Left forelimb (tissue), 1 donor: Measurements from ENCODE around the gene TEAD1.
A peak's percentile ranks its signal among the peaks of the same experiment; 100 is the strongest.

Experiments
- DNase-seq: peaks from one replicate; pipeline ENCODE4 v3.0.0-alpha.2; 2018; ENCODE audit warnings: low spot score

The TEAD1 gene

DNA sequence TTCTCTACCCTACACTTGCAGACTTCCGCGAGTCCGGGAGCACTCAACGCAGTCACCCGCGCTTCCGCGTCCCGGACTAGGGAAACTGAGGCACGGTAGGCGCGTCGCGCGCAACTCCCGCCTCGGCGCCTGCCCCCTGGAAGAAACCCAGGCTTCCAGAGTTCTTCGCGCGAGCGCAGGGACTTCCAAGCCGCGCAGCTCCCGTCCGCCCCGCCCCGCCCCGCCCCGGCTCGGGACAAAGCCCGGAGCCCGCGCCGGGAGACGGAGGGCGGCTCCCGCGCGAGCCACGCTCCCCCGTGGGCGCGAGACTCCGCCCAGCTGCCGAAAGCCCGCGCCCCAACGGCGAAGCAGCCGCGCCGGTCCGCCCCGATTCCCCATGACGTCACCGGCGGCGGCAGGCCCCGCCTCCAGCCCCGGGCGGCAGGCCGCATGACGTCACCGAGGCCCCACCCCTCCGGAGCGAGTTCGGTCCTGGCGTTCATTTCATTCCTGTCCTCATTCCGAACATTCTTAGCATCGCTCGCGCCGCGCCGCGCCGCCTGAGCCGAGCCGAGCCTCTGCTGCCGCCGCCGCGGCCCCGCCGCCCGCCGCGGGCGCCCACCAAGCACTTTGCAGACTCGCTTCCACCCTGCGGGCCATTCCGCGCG is at the start of gene TEAD1:
Gene TEAD1, plus strand, starts transcription at position 498 of the 647 bp plus-strand sequence.
- peak; percentile 99 for DNase-seq

DNA sequence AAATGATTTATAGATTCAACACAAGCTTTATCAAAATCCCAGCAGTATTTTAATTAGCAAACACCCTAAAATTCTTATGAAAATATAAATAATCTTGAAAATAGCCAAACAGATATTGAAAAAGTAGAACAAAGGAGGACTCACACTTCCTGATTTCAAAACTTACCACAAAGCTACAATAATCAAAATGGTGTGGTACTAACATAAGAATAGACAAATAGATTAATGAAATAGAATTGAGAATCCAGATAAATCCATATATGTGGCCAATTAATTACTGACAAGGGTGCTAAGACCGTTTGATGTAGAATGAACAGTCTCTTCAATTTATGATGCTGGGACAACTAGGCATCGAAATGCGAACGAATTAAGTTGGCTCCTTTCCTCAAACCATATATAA is 49.6 kb upstream of the TEAD1 start:
- no peak for DNase-seq

DNA sequence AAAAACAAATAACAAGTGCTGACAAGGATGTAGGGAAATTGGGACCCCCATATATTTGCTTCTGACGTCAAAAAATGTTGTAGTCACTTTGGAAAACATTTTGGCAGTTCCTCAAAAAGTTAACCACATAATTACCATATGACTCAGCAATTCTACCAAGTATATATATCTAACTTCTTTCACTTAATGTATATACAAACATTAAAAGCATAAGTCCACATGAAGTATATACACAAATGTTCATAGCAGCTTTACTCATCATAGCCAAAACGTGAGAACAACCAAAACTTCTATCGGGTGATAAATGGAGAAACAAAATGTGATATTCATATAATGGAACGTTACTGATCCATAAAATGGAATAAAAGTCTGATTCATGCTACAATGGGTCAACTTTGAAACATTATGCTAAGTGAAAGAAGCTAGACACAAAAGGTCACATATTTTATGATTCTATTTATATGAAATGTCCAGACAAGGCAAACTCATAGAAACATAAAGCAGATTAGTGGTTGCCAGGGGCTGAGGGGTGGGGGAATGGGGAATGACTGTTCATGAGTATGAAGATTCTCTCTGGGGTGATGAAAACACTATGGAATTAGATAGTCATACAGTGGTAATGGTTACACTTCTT is 48.7 kb upstream of the TEAD1 start:
- no peak for DNase-seq

DNA sequence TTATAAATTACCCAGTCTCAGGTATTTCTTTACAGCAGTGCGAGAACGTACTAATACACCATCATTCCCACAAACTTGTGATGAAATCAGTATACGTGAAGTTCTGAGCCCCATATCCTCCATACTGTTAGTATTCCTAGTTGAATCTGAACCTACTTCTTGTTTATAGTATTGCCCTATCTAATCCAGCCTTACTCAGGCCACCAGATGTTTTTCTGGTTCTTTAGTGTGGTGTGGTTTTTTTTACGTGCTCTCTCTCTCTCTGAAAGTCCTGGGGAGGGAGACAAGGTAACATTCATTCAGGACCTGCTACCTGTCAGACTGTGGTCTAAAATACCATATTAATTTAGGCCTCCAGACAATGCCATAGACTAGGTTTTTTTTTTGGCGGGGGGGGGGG is 47.6 kb upstream of the TEAD1 start:
- no peak for DNase-seq

DNA sequence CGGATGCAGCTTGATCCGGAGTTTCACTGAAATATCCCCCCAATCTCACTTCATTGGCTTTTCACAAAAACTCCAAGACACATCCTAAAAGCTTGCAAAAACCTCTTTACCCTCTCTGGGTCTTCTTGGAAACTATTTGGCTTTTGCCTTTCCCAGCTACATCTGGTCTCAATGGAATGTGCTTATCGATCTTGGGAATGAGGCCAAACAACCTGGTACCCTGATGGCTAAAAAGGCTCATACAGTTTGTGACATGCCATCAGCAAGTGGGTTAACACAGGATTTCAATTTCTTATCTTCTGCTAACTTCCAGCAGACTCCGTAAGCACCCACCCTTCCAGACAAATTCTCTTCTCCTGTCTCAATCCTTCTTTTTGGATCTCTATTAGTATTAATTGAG is 45.9 kb upstream of the TEAD1 start:
- DNase-seq, result no peak

DNA sequence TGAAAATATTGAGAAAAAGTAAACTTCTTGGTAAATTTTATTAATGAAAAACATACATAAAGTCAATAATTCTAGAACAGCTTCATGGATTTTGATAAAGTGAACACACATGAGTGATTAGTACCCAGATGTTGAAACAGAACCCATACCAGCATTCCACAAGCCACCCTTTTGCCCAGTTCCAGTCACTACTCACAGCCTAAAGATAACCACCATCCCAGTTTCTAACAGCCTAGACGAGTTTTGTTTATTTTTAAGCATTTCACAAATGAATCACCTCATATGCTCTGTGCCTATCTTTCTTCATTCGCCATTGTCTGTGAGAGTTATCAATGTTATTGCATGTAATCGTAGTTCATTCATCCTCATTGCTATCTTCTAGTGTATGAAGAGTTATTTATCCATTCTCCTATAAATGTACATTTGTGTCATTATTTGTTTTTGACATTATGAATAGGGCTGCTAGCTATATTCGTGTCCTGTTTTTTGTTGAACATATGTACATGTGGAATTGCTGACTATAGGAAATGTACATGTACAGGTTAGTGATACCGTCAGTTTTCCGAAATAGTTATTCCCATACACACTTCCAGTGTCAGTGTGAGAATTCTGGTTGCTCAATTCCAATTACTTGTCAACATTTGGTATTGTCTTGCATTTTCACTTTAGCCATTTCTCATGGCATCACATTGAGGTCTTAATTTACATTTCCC is 44.5 kb upstream of the TEAD1 start:
- DNase-seq, result no peak

DNA sequence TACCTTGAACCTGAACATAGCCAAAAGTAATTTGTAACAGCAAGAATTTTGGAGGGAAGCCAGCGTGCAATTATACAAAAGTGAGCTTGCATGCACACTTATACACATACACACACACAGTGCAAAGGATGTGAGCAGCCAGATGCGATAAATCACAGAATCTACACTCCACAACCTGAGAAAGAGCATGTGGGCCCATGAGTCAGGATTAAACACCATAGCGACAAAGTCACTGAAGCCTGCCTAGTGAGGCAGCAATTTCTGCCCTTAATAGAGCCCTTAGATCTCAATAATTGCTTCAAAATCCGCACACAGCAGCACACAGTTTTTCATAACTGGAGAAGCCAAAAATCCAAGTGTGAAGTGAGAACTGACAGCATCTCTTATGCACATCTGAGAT is 42.6 kb upstream of the TEAD1 start:
- no peak for DNase-seq

DNA sequence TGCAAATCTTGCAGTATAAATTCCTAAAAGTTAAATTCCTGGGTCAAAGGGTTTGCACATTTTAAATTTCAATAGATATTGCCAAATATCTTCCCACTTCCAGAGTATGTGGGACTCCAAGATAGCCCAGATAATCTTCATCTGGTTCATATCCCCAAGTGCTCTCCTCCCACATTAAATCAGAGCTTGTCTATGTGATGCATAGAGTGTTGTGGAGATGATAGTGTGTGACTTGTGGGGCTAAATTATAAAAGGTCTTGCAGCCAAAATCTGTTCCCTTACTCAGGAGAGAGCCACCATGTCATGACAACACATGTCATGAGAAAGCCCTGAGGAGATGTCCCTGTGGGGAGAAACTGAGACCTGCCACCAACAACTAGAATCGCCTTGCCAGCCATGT is 39.9 kb upstream of the TEAD1 start:
- DNase-seq, result no peak

DNA sequence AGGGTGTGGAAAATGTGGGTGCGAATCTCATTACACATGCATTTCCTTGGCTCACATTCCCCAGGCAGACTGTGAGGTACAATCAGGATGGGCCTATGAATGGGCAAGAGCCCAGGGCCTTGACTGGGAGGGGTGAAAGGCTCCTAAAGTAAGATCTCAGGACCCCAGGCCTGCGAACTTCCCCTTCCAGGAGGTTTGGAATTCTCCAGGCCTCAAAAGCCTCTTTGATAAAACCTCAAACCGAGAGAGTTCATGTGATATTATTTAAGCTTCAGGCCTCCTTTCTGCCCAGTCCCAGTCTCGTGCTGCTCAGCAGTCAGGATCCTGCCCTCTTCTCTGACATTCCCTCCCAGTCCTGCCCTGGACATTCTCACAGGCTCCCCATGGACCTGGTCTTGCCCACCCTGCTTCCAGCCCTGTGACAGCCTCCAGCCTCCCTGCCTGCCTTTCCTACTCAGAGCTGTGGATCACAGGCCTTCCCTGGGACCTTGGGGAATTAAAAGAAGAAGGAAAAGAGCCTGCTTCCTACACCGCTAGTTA is 37.3 kb upstream of the TEAD1 start:
- no peak for DNase-seq

DNA sequence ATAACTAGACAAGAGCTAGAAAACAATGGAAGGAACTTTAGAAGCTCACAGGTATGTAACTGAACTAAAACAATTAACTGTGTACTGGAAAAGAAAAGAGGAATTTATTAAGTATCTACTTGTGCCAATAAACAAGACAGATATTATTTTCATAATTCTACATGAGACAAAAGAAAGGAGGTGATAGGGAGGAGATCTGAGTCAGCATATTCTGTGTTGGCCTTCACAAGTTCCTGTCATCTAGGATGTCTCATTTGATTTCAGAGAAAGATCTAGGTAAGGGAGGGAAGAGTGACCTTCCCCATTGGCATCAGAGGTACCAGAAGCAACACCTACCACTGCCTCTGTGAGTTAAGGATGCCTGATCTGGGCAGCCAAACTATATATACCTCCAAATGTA is 34.8 kb upstream of the TEAD1 start:
- DNase-seq, result no peak

DNA sequence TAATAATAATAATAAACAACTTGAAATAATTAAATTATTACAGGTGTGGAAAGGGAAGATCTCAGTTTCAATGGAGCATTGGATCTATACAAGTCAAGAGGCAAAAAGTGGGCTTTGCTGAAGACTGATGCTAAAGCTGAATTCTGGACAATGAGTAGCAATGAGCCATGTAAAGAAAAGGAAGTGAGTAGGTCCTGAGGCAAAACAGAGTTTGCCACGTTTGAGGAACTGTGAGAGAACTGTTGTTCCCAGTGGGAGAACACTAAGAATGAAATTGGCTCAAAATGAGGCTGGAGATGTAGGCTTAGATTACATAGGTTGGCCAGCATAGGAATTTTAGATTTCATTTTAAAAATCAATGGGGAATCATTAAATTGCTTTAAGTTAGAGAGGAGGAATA is 33.9 kb upstream of the TEAD1 start:
- no peak for DNase-seq

DNA sequence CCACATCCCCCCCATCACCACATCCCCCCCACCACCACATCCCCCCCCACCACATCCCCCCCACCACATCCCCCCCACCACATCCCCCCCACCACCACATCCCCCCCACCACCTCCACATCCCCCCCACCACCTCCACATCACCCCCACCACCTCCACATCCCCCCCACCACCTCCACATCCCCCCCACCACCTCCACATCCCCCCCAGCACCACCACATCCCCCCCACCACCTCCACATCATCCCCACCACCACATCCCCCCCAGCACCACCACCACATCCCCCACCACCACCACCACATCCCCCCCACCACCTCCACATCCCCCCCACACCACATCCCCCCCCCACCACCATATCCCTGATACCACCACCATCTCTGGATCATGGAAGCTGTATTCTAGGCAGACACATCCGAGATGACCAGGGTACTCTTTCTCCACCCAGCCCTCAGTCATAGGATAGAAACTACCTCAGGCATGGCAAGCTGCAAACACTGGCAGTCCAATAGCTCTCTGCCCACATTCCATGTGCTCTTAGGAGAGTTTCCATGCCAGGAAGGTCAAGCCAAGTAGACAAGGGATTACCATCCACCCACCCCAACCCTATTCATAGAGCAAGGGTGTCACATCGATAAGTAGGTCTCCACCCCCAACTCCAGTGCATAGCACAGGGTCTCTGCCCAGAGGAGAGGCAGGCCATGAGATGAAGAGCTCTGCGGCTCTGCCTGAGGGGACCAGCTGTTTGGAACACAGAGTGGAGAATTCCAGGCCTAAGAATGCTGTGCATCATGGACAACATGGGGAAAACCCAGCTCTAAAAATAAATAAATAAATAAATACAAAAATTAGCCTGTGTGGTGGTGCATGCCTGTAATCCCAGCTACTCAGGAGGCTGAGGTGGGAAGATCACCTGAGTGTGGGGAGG is 33.0 kb upstream of the TEAD1 start:
- DNase-seq, result no peak

DNA sequence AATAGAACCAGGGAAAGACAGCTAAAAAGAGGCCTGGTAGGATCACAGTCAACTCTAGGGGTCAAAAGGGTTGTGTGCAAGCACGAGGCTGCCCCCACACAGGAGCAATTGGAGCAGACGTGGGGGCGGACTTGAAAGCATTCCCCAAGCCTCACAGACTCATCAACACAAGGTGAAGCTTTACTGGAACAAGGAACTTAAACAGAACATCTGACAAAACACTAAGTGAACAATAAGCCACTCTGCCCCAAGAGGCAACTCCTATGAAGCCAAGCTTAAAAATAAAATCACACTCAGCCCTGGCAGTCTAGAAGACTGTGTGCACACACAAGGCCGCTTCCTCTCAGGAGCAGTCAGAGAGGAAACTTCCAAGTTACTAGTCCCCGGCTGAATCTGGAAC is 32.2 kb upstream of the TEAD1 start:
- no peak for DNase-seq

DNA sequence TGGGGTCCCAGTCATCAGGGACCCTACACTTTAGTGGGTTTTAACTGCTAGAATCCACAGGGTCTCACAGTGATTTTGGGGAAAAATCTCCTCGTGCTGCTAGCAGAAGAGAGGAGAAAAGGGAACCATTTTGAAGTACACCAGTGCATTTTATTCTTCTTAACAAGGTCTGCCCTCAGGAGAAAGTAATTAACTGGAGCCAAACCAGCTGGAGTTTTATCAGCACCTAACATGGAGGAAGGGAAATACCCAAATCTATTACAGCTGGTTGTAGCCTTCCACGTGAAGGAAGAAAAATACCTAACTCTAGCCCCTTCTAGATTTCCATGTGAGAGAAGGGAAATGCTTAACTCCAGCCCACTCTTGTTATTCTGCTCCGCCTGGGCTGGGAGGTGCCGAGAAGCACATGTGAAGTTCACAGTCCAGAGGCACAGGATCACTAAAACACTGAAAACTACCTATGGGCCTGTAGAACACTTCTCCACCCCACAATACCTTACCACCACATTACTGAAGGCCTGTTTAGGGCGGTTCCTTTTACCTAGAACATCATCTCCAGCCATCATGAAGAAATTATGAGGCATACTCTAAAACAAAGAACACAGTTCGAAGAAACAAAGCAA is 31.3 kb upstream of the TEAD1 start:
- no peak for DNase-seq

DNA sequence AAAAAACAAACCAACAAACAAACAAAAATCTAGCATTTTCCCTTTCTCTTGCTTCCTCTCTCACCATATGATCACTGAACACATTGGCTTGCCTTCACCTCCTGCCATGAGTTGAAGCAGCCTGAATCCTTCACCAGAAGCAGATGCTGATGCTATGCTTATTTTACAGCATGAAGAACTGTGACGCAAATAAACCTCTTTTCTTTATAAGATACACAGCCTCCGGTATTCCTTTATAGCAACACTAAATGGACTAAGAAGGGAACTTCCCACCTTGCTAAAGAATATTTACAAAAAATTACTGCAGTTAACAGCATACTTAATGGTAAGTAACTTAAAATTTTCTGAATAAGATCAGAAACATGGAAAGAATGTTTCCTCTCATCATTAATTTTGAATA is 27.7 kb upstream of the TEAD1 start:
- no peak for DNase-seq

DNA sequence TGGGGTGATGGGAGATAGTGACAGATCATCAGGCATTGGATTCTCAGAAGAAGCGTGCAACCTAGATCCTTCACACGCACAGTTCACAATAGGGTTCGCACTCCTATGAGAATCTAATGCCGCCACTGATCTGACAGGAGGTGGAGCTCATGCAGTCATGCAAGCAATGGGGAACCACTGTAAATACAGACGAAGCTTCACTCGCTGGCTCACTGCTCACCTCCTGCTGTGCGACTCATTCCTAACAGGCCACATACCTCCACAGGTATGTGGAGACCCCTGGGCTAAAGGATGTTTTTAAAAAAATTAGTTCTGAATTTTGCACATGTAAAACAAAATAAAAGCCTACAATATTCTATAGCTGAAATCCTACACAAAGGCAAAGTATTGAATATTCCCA is 20.5 kb upstream of the TEAD1 start:
- DNase-seq, result no peak

DNA sequence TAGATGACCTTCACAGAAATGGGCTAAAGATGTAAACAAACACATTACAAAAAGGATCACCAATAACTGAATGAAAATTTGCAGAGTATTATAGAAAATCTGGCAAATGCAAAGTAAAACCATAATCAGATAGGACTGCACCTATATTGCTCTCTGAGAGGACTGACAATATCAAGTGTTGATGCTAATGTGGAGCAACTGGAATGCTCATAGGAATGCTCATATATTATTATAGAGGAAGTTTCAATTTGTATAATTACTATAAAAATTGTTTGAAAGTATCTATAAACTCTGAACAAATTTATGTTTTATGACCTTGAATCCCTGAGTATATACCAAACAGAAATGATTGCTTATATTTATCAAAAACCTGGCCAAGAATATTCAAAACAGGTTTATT is 18.4 kb upstream of the TEAD1 start:
- DNase-seq, result no peak

DNA sequence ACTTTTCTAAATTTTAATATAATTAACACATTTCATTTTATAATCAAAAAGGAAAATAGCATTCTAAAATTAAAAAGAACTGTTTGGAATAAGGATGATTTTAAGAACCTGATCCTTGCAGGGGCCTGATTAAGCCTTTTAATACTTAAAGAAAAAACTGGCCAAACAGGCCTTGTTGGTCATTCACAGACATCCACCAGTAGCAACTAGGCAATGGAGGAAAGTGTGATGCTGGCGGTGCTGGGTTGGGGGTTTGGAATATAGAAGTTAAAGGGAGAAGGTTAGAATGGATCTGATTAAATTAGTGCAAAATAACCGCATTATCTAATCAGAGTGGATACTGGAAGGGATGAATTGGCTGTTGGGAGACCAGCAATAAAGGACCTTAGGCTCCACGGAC is 16.9 kb upstream of the TEAD1 start:
- no peak for DNase-seq

DNA sequence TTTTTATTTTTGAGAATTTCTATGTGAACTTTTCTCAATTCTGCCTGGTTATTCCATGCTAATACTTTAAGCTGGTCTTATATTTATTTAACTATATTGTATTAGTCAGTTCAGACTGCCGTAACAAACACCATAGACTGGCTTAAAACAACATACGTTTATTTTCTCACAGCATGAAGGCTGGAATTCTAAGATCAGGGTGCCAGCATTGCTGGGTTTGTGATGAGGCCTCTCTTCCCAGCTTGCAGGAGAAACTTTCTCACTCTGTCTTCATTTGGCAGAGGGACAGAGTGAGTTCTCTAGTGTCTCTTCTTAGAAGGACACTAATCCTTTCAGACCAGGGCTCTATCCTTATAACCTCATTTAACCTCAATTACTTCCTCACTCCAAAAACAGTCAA is 16.2 kb upstream of the TEAD1 start:
- no peak for DNase-seq

DNA sequence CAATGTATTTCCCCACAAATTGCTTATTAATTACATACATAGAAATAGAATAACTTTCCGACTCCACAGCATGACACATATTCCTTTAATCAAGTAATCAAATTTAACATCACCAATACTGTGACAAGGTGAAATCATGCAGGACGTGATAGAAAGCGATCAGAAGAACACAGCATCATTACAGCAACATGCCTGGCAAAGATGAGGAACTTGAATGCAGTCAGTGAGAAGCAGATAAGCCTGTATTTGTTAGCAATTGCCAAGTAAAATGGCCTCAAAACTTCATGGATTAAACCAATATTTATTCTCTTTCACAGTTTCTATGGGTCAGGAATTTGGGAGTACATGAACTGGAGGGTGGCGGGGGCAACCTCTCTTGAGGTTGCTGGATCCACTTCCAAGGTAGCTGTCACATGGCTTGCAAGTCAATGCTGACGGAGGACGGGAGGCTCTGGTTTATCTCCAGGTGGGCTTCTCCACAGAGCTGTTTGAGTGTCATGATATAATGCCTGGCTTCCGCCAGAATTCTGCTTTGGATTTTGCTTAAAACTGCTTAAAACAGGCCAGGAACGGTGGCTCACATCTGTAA is 12.0 kb upstream of the TEAD1 start:
- no peak for DNase-seq

DNA sequence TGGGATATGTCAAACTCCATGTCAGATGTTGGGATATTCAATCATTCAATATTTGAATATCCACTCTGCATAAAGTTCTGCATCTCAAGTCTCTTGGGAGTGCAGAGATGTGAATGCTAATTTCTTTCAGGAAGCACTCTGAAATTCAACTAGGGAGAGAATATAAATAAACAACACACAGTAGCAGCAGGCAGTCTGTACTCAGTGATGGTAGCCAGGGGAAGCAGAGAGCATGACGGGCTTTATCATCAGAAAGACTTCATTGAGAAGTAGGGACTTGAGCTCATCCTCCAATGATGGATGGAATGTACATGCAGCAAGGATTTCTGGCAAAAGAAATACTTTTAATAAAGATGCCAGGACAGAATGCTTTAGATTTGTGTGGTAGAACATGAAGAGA is 9.8 kb upstream of the TEAD1 start:
- no peak for DNase-seq
